MCF 10A (cell line): ENCODE results near the gene TMEM14A. TPM values are rescaled to one million over a fixed set of nuclear protein-coding genes. Genes with fewer than 3 reads are reported as not detected.

Experiments
- BruUV-seq: library from RNA; stranded (reverse); fragments of 400-500 nt; replicated peaks from 2 replicates; lab custom pipeline; 2021; lab: Mats Ljungman, UMichigan
- CTCF ChIA-PET: fragments of 300-600 bp; sonication (Branson Sonifier 250); formaldehyde crosslinking; extraction: SDS; loops from one replicate; lab custom pipeline; 2021; ENCODE audit warnings: antibody characterized with exemption, inconsistent platforms; lab: Yijun Ruan, JAX
- POLR2A ChIA-PET: fragments of 300-600, 350-650 bp; sonication (Branson Sonifier 250); formaldehyde crosslinking; extraction: SDS; loops from one replicate; lab custom pipeline; 2020; ENCODE audit warnings: antibody characterized with exemption, inconsistent platforms; lab: Yijun Ruan, JAX
- DNase-seq: peaks from one replicate; pipeline ENCODE4 v3.0.0-alpha.2; 2018; ENCODE audit not compliant: unreplicated experiment
- H3K27ac Mint-ChIP-seq: one replicate; pipeline ENCODE4 v1.8.0; 2022; ENCODE audit warnings: mild to moderate bottlenecking, low read depth, mixed read lengths; ENCODE audit not compliant: unreplicated experiment
- H3K27me3 Mint-ChIP-seq: one replicate; pipeline ENCODE4 v1.8.0; 2022; ENCODE audit warnings: mixed read lengths; ENCODE audit not compliant: insufficient read depth, unreplicated experiment
- H3K36me3 Mint-ChIP-seq: one replicate; pipeline ENCODE4 v1.8.0; 2022; ENCODE audit warnings: mild to moderate bottlenecking, moderate library complexity, mixed read lengths; ENCODE audit not compliant: insufficient read depth, unreplicated experiment
- H3K4me1 Mint-ChIP-seq: one replicate; pipeline ENCODE4 v1.8.0; 2022; ENCODE audit warnings: mixed read lengths; ENCODE audit not compliant: insufficient read depth, unreplicated experiment
- H3K4me3 Mint-ChIP-seq: one replicate; pipeline ENCODE4 v1.8.0; 2022; ENCODE audit warnings: mild to moderate bottlenecking, moderate library complexity, mixed read lengths; ENCODE audit not compliant: unreplicated experiment
- H3K9me3 Mint-ChIP-seq: one replicate; pipeline ENCODE4 v1.8.0; 2022; ENCODE audit warnings: mixed read lengths; ENCODE audit not compliant: unreplicated experiment
- intact Hi-C: fragments of 100-400 bp; cut with micrococcal nuclease; formaldehyde crosslinking; loops from 2 replicates; pipeline ENCODE4 v1.14.1; 2022
- total RNA-seq: library from RNA; stranded (reverse); gene quantifications from 2 replicates; pipeline ENCODE4 v1.2.3, GENCODE V29; 2022
- TF ChIP-seq, protein P1 (sequence below): fragments of 200-600 bp; IDR thresholded peaks from one replicate; pipeline ENCODE4 v1.8.0; 2022; ENCODE audit warnings: antibody characterized with exemption, mild to moderate bottlenecking; ENCODE audit not compliant: unreplicated experiment

The TMEM14A gene
- total RNA-seq, 1 experiment from 2014 or later: 15.6 TPM

DNA sequence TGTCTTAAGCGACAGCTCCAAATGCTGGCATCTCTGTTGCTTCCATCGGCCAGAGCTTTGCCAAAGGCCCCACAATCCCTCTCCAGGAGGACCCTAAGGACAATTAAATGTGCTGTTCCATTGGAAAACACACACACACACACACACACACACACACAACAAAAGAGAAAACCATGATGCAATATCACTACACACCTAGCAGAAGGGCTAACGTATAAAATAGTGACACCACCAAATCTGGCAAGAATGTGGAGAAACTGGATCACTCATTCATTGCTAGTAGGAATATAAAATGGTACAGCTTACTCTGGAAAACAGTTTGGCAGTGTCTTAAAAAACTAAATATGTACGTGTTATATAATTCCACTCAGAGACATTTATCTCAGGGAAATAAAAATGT lies 13.0 kb upstream of the TMEM14A start:
- Mint-ChIP-seq H3K9me3 (no peaks in the 10 kb centered on the region), H3K27ac (no peak overlapping the region), H3K4me1 (no peaks in the 10 kb centered on the region), H3K4me3 (no peak overlapping the region), H3K36me3 (no peaks in the 10 kb centered on the region), H3K27me3 (no peaks in the 10 kb centered on the region)
- BruUV-seq: no TSS peak
- no peak for DNase-seq
- intact Hi-C loops: no loop called here
- TF ChIP-seq, protein P1, sequence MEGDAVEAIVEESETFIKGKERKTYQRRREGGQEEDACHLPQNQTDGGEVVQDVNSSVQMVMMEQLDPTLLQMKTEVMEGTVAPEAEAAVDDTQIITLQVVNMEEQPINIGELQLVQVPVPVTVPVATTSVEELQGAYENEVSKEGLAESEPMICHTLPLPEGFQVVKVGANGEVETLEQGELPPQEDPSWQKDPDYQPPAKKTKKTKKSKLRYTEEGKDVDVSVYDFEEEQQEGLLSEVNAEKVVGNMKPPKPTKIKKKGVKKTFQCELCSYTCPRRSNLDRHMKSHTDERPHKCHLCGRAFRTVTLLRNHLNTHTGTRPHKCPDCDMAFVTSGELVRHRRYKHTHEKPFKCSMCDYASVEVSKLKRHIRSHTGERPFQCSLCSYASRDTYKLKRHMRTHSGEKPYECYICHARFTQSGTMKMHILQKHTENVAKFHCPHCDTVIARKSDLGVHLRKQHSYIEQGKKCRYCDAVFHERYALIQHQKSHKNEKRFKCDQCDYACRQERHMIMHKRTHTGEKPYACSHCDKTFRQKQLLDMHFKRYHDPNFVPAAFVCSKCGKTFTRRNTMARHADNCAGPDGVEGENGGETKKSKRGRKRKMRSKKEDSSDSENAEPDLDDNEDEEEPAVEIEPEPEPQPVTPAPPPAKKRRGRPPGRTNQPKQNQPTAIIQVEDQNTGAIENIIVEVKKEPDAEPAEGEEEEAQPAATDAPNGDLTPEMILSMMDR: no peak
- POLR2A ChIA-PET: interaction anchor here (0.6 to 1.1 kb wide), 3 partner anchors 145 to 1476 kb away, joined by 3 read pairs; no protein-coding TSS in a partner anchor
- CTCF ChIA-PET: interaction anchor here (0.8 to 1.5 kb wide), 3 partner anchors 78 to 250 kb away, joined by 3 to 10 read pairs (median 4); no protein-coding TSS in a partner anchor

DNA sequence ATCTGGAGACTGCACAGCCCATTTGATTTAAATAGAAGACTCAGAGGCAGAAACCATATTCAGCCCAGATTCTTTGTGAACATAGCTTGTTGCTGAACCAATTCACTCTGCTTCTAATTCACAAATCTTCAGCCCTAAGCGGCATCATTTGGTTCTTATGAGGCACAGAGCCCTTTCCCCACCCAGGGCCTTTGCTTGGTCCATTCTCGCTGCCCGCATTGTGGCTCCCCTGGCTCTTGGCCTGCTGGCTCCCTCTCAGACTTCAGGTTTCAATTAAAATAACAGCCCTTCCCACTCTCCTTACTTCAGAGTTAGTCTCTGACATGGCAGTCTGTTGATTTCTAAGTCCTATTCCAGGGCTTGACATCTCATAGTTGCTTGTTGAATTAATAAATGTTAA lies 9.4 kb upstream of the TMEM14A start:
- H3K36me3 Mint-ChIP-seq: no peaks in the 10 kb centered on the region
- no TSS peak for BruUV-seq
- no peaks in the 10 kb centered on the region for H3K4me1 Mint-ChIP-seq
- no peak overlapping the region for H3K4me3 Mint-ChIP-seq
- no peaks in the 10 kb centered on the region for H3K9me3 Mint-ChIP-seq
- H3K27me3 Mint-ChIP-seq: no peaks in the 10 kb centered on the region
- ChIA-PET CTCF (interaction anchor here (0.6 to 3.9 kb wide), 7 partner anchors 10 to 397 kb away, joined by 3 to 101 read pairs (median 27); partner anchors contain the start of gene EFHC1), POLR2A (interaction anchor here (1.0 to 2.1 kb wide), 3 partner anchors 11 to 245 kb away, joined by 3 to 6 read pairs (median 3); no protein-coding TSS in a partner anchor)
- DNase-seq: no peak
- no peak overlapping the region for H3K27ac Mint-ChIP-seq
- TF ChIP-seq, protein P1: no peak
- intact Hi-C loops: loop anchor here (5.0 kb wide), 3 partner anchors 64 to 499 kb away; no protein-coding TSS in a partner anchor

DNA sequence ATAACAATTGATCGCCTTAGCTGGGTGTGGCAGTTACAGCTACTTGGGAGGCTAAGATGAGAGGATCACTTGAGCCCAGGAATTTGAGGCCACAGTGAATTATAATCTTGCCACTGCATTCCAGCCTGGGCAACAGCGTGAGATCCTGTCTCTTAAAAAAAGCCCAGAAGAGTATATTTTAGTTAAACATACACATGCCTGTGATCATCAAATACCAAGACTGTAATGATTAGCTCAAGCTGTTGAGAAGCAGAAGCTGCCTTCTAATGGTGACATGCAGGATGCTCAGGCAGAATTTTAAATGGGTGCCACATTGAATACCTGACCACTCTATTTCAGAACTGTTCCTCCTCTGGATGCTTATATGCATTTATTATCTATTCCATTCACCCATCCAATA lies 8.9 kb upstream of the TMEM14A start:
- intact Hi-C loops: loop anchor here (2.0 to 5.0 kb wide), 5 partner anchors 65 to 500 kb away; partner anchors contain the start of genes MCM3 and TRAM2
- CTCF ChIA-PET: interaction anchor here (0.6 to 3.9 kb wide), 17 partner anchors 10 to 499 kb away, joined by 3 to 101 read pairs (median 4); partner anchors contain the start of gene EFHC1

More for the DNA sequence above, 8.9 kb upstream of the TMEM14A start:
- TF ChIP-seq, protein P1: no peak
- Mint-ChIP-seq H3K36me3 (no peaks in the 10 kb centered on the region), H3K27ac (no peak overlapping the region), H3K27me3 (no peaks in the 10 kb centered on the region), H3K4me3 (no peak overlapping the region), H3K9me3 (no peaks in the 10 kb centered on the region), H3K4me1 (no peaks in the 10 kb centered on the region)
- BruUV-seq: no TSS peak
- no peak for DNase-seq
- POLR2A ChIA-PET: interaction anchor here (0.8 to 2.1 kb wide), 8 partner anchors 11 to 254 kb away, joined by 3 to 9 read pairs (median 4); partner anchors contain the start of gene EFHC1
